Right lobe of liver (tissue), 6 donors: ENCODE data around the gene LRPAP1. TPM values are rescaled to one million over a fixed set of nuclear protein-coding genes. Genes with fewer than 3 reads are reported as not detected.
"Not testable (repeated sequence)": the region's sequence is repeated elsewhere in the genome, so short reads cannot be mapped to it uniquely, and the experiment has no call there.

Source experiments
- ATAC-seq, 4 donors: fragments of 200-7000 bp; cut with Tn5 transposase; one replicate each; pipeline ENCODE4 v1.9.1; 2020; ENCODE audit warnings: mild to moderate bottlenecking in 4 of 4, moderate library complexity in 4 of 4
- DNase-seq, 3 donors: peaks; one replicate each; pipeline ENCODE4 v3.0.0-alpha.2; 2020
- H3K27ac ChIP-seq, 3 donors: fragments of 200-600 bp; one replicate each; pipeline ENCODE4 v1.8.0; 2022
- H3K27me3 ChIP-seq, 2 donors: fragments of 200-600 bp; one replicate each; pipeline ENCODE4 v1.8.0; 2022
- H3K36me3 ChIP-seq, 4 donors: fragments of 200-600 bp; sonication (generic) in 1 of 4; one replicate each; pipeline versions ENCODE4 v1.5.1 to v1.8.0; 2017 to 2022; ENCODE audit warnings: control low read depth in 1 of 4
- H3K4me1 ChIP-seq, 4 donors: fragments of 200-600 bp; sonication (generic) in 1 of 4; one replicate each; pipeline versions ENCODE4 v1.5.1 to v1.8.0; 2017 to 2022; ENCODE audit warnings: control low read depth in 1 of 4
- H3K4me3 ChIP-seq, 3 donors: fragments of 200-600 bp; one replicate each; pipeline ENCODE4 v1.8.0; 2022
- H3K9me3 ChIP-seq, 4 donors: fragments of 200-600 bp; sonication (generic) in 1 of 4; one replicate each; pipeline versions ENCODE4 v1.5.1 to v1.8.0; 2017 to 2022; ENCODE audit warnings: control low read depth in 1 of 4
- CTCF ChIP-seq, 4 donors: fragments of 200-600 bp in 3 of 4; fragments of 450-650 bp in 1 of 4; IDR thresholded peaks; one replicate each; pipeline versions ENCODE4 v1.5.1 to v1.8.0; 2016 to 2022; ENCODE audit warnings: antibody characterized with exemption in 4 of 4, mild to moderate bottlenecking in 2 of 4
- POLR2A ChIP-seq: fragments of 450-650 bp; IDR thresholded peaks from one replicate; pipeline ENCODE4 v1.6.1; 2017; ENCODE audit warnings: antibody characterized with exemption, mild to moderate bottlenecking
- WGBS: methylation state at CpG from one replicate; pipeline ENCODE4 v1.1.6; 2018; ENCODE audit warnings: low coverage, low lambda C conversion rate; ENCODE audit not compliant: insufficient coverage; ENCODE audit errors: missing lambda C conversion rate; 5-methylcytosine and 5-hydroxymethylcytosine counted together
- intact Hi-C, 2 donors: fragments of 100-400 bp; cut with DNase I; formaldehyde crosslinking; loops; one replicate each; pipeline versions ENCODE4 v1.11.2 to v1.14.1; 2022
- total RNA-seq, 6 experiments: library from RNA; depleted of rRNA in 2 of 6; stranded (reverse); fragments of >200 nt in 2 of 6; fragmentation: NEBNext Ultra II Directional in 3 of 6; extraction: Animal tissue kit (Norgen Biotek cat#: 25700) in 3 of 6; gene quantifications; one replicate each; pipeline versions ENCODE4 v1.1.0 to v1.2.4, GENCODE V29; 2016 to 2023
- donor health status: DM: no; HTN: yes; CAD: no.
- donor health status: DM: no; HTN: no; CAD: no.
- donor health status: DM: no; HTN: no; CAD: no.
- donor health status: DM: no; HTN: yes; CAD: no.
- donor health status: DM: no; HTN: yes; CAD: no.

LRPAP1 gene
- total RNA-seq, 6 experiments from 2014 or later: 63.4 to 108 (median 85.3) TPM

GRCh38 chr4:3461515-3462291 lies 70.5 kb downstream of the LRPAP1 start:
- Histone ChIP-seq H3K4me3 (no peak overlapping the region), H3K27ac (no peak overlapping the region), H3K9me3 (no peaks in the 10 kb centered on the region), H3K4me1 (peaks cover 0 to 17% (median 6%) of the 10 kb centered on the region in 4 donors), H3K36me3 (no peaks in the 10 kb centered on the region), H3K27me3 (no peaks in the 10 kb centered on the region)
- intact Hi-C loops: no loop called here
- no peak for TF ChIP-seq POLR2A
- no peak for TF ChIP-seq CTCF (IDR thresholded peaks at IDR 0.05)
- DNase-seq (peak; percentile 86 to 88 (median 87)), ATAC-seq (peak; percentile 84 to 91 (median 85))
- WGBS: 72% methylated on average over 2 of the region's 25 CpGs

GRCh38 chr4:3460926-3461325 lies 71.3 kb downstream of the LRPAP1 start:
- no CpG with 5 or more reads among the region's 5 CpGs for WGBS
- Histone ChIP-seq H3K4me3 (no peak overlapping the region), H3K9me3 (no peaks in the 10 kb centered on the region), H3K27ac (no peak overlapping the region), H3K4me1 (peaks cover 0 to 17% (median 6%) of the 10 kb centered on the region in 4 donors), H3K27me3 (no peaks in the 10 kb centered on the region), H3K36me3 (no peaks in the 10 kb centered on the region)
- DNase-seq (peak in 1 of 3 donors; percentile 18), ATAC-seq (no peak)
- TF ChIP-seq CTCF (IDR thresholded peaks at IDR 0.05): no peak
- no peak for TF ChIP-seq POLR2A
- intact Hi-C loops: no loop called here

DNA sequence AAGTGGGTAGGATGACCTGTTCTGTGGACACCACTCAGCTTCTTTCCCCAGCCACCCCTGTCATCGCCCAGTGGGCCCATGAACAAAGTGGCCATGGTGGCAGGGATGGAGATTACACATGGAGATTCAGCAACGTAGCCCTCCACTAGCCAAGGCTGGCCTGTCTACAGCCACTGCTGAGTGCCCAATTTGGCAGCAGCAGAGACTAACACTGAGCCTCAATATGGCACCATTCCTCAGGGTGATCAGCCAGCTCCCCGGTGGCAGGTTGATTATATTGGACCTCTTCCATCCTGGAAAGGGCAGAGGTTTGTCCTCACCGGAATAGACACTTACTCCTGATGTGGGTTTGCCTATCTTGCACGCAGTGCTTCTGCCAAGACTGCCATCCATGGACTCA lies 73.1 kb downstream of the LRPAP1 start:
- DNase-seq: peak in 1 of 3 donors; percentile 2
- ATAC-seq, H3K9me3 ChIP-seq, H3K4me3 ChIP-seq, intact Hi-C loops, H3K27me3 ChIP-seq, H3K27ac ChIP-seq, H3K36me3 ChIP-seq: not testable (repeated sequence)
- WGBS: no CpG with 5 or more reads among the region's 5 CpGs
- peaks cover 0 to 17% (median 6%) of the 10 kb centered on the region in 4 donors for H3K4me1 ChIP-seq

DNA sequence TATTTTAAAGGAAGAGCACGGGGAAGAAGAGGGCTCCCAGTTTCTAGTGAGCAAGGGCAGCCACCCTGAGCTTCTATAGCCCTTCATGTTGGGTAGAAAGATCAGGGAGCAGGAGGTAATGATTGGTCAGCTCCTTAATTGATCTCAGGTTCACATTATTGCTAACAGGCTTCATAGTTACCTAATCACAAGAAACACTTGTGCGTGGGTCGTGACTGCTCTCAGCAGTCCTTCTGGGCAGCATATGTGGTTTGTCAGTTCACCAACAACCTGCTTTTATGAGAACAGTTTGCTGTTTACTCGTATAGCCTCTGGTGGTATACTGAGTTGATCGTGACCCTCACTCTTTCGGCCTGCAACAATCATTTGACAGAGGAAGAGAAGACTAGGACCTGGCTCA lies 73.9 kb downstream of the LRPAP1 start:
- ATAC-seq (no peak), DNase-seq (no peak)
- Histone ChIP-seq H3K9me3 (no peaks in the 10 kb centered on the region), H3K27ac (no peak overlapping the region), H3K27me3 (no peaks in the 10 kb centered on the region), H3K36me3 (no peaks in the 10 kb centered on the region), H3K4me1 (peaks cover 0 to 17% (median 6%) of the 10 kb centered on the region in 4 donors), H3K4me3 (no peak overlapping the region)
- 97% methylated on average over 4 of the region's 6 CpGs for WGBS
- no peak for TF ChIP-seq POLR2A
- no peak for TF ChIP-seq CTCF (IDR thresholded peaks at IDR 0.05)
- intact Hi-C loops: no loop called here

DNA sequence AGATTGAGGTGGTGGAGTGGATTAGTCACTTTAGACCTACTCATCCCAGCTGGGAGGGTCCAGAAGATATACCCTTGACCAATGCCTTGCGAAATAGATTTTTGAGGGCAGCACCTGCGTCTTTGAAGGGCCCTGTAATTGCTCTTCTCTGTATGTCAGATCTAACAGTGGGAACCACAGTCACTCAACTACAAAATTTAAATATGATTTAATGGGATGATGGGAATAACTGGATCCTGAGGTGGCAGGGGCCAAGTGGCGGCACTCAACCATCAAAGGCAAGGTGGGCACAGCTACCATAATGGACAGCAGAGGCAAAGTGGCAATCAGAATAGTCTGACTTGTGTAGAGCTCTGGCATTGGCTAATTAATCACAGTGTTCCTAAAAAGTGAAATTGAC lies 76.6 kb downstream of the LRPAP1 start:
- H3K4me1 ChIP-seq, ATAC-seq, H3K4me3 ChIP-seq, intact Hi-C loops, H3K36me3 ChIP-seq, H3K27ac ChIP-seq, H3K9me3 ChIP-seq, DNase-seq, H3K27me3 ChIP-seq: not testable (repeated sequence)
- no CpG with 5 or more reads among the region's 3 CpGs for WGBS

Other genes with a start within 250 kb of the LRPAP1 start
- gene RGS12, start 239.4 kb downstream of the LRPAP1 start, total RNA-seq: 10 to 100 TPM; 15.0 to 29.6 (median 22.1) TPM
- gene HGFAC, start 90.5 kb downstream of the LRPAP1 start, total RNA-seq: 100 to 1,000 TPM in 5 of 6 experiments, 10 to 100 TPM in 1; 73.9 to 176 (median 140) TPM
- 1 to 10 TPM in 4 of 6 experiments, under 1 TPM in 2; 0.73 to 2.4 (median 1.5) TPM for gene DOK7, start 69.1 kb downstream of the LRPAP1 start, total RNA-seq
- gene ADRA2C, start 234.0 kb upstream of the LRPAP1 start, total RNA-seq: under 1 TPM in 5 of 6 experiments, not detected in 1; 0.17 to 0.81 (median 0.65) TPM